Measurements from ENCODE around the gene ATP2A3. TPM values are rescaled to one million over a fixed set of nuclear protein-coding genes. Genes with fewer than 3 reads are reported as not detected.

ATP2A3 gene
- total and polyA plus RNA-seq, 2 experiments from 2014 or later = 2.2 to 4.1 TPM

- Histone ChIP-seq H3K27ac (peak overlapping the region; percentile 91), H3K9me3 (ENCODE audit: low read depth) (no peaks in the 10 kb centered on the region), H3K4me2 (no peak overlapping the region), H2AFZ (no peak overlapping the region), H3K27me3 (no peaks in the 10 kb centered on the region), H3K4me1 (ENCODE audit: insufficient read depth) (peaks cover 34% of the 10 kb centered on the region), H3K9me2 (replicated peaks; ENCODE audit: insufficient read depth) (no peaks in the 10 kb centered on the region), H4K20me1 (ENCODE audit: insufficient read depth, poor library complexity, severe bottlenecking) (no peaks in the 10 kb centered on the region), H3K79me2 (peaks cover 4% of the 10 kb centered on the region), H3K36me3 (replicated peaks; ENCODE audit: insufficient read depth, low read depth) (no peaks in the 10 kb centered on the region), H3K4me3 (no peak overlapping the region)
- peak; percentile 81 for DNase-seq (ENCODE audit: low spot score)
- no peak for TF ChIP-seq EZH2 (IDR thresholded peaks at IDR 0.05; ENCODE audit: borderline replicate concordance)
- no peak for TF ChIP-seq CTCF (IDR thresholded peaks at IDR 0.05; ENCODE audit: poor library complexity)
- TF ChIP-seq EZH2phosphoT487 (IDR thresholded peaks at IDR 0.05; ENCODE audit: low read depth, severe bottlenecking, unreplicated experiment) = no peak
- 22% methylated on average over 2 of the region's 2 CpGs for WGBS (ENCODE audit: low lambda C conversion rate, missing lambda C conversion rate)
These were observed 69.3 kb downstream of the ATP2A3 start for GRCh38 chr17:3894911-3895343.

DNA sequence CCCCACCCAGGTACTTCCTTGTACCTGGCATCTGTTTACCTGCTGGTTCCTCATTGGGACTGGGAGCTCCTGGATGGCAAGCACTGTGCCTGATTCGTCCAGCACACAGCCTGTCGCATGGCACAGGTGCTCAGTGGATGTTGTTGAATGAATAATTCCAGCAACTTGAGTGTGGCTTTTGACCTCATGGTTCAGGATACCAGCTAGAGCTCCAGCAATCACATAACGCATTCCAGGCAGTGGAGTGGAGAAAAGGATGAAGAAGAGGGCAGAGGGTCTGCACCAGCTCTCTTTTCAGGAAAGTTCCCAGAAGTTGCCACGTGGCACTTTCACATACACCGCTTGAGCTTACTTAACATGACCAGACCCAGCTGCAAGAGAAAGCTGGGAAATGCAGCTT, 70.0 kb downstream of the ATP2A3 start:
- WGBS (ENCODE audit: low lambda C conversion rate, missing lambda C conversion rate) = 95% methylated on average over 5 of the region's 5 CpGs
- Histone ChIP-seq H3K27ac (peak overlapping the region; percentile 91), H2AFZ (no peak overlapping the region), H3K4me2 (peak overlapping the region; percentile 100), H3K4me1 (ENCODE audit: insufficient read depth) (peaks cover 40% of the 10 kb centered on the region), H3K9me2 (replicated peaks; ENCODE audit: insufficient read depth) (no peaks in the 10 kb centered on the region), H4K20me1 (ENCODE audit: insufficient read depth, poor library complexity, severe bottlenecking) (no peaks in the 10 kb centered on the region), H3K4me3 (no peak overlapping the region), H3K9me3 (ENCODE audit: low read depth) (no peaks in the 10 kb centered on the region), H3K36me3 (replicated peaks; ENCODE audit: insufficient read depth, low read depth) (no peaks in the 10 kb centered on the region), H3K27me3 (no peaks in the 10 kb centered on the region), H3K79me2 (peaks cover 4% of the 10 kb centered on the region)
- TF ChIP-seq EZH2 (IDR thresholded peaks at IDR 0.05; ENCODE audit: borderline replicate concordance) (no peak), EZH2phosphoT487 (IDR thresholded peaks at IDR 0.05; ENCODE audit: low read depth, severe bottlenecking, unreplicated experiment) (no peak), CTCF (IDR thresholded peaks at IDR 0.05; ENCODE audit: poor library complexity) (no peak)
- no peak for DNase-seq (ENCODE audit: low spot score)

DNA sequence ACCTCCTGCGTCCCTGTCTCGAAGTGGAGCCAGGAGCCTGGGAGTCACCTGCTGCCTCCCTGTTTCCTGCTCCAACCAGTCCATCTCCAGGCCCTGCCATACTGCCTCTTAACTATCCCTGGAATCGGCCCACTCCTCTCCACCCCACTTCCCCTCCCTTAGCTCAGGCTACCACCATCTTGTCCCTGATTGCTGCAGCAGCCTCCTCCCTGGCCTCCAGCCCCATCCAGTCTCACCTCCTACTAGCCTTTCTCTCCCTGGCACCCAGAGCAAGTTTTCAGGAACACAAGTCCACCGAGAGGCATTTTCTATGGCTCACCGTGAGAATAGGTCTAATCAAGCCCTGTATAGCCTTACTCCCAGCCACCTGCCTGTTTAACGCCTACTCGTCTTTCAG, 70.5 kb downstream of the ATP2A3 start:
- no peaks in the 10 kb centered on the region for H3K9me2 ChIP-seq (replicated peaks; ENCODE audit: insufficient read depth)
- 82% methylated on average over 7 of the region's 7 CpGs for WGBS (ENCODE audit: low lambda C conversion rate, missing lambda C conversion rate)
- H3K27ac ChIP-seq = peak overlapping the region; percentile 91
- H3K36me3 ChIP-seq (replicated peaks; ENCODE audit: insufficient read depth, low read depth) = no peaks in the 10 kb centered on the region
- H2AFZ ChIP-seq = peak overlapping the region; percentile 48
- H3K4me3 ChIP-seq = no peak overlapping the region
- DNase-seq (ENCODE audit: low spot score) = no peak
- peak overlapping the region; percentile 100 for H3K4me2 ChIP-seq
- no peaks in the 10 kb centered on the region for H3K9me3 ChIP-seq (ENCODE audit: low read depth)
- TF ChIP-seq EZH2phosphoT487 (IDR thresholded peaks at IDR 0.05; ENCODE audit: low read depth, severe bottlenecking, unreplicated experiment) = no peak
- no peak for TF ChIP-seq EZH2 (IDR thresholded peaks at IDR 0.05; ENCODE audit: borderline replicate concordance)
- TF ChIP-seq CTCF (IDR thresholded peaks at IDR 0.05; ENCODE audit: poor library complexity) = no peak
- H3K79me2 ChIP-seq = peaks cover 4% of the 10 kb centered on the region
- H3K27me3 ChIP-seq = no peaks in the 10 kb centered on the region
- H4K20me1 ChIP-seq (ENCODE audit: insufficient read depth, poor library complexity, severe bottlenecking) = no peaks in the 10 kb centered on the region
- H3K4me1 ChIP-seq (ENCODE audit: insufficient read depth) = peaks cover 40% of the 10 kb centered on the region

All from hepatocyte (in vitro differentiated cells).